ENCODE measurements around the gene FNTB. TPM values are rescaled to one million over a fixed set of nuclear protein-coding genes. Genes with fewer than 3 reads are reported as not detected.
A peak's percentile ranks its signal among the peaks of the same experiment; 100 is the strongest.

FNTB gene
- total RNA-seq, 1 experiment from 2014 or later, result 35.3 TPM

DNA sequence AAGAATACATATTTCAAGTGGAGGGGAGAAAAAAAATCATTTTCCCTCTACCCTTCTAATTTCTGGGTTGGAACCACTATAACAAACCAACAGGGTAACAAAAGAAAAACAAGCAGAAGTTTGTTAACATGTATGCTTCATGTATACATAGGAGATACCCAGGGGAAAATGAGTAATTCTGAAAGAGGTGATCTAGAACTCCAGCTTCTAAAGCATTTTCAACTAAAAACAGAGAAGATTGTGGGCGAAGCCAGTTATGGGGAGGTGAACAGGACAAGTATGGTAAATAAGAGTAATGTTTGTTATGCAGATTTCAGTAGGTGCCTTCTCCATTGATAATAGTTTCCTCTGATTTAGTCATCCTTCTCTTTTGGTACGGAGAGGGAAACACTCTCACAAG lies 16.7 kb downstream of the FNTB start:
- Histone ChIP-seq H3K27me3 (ENCODE audit: insufficient read depth, low read depth) (no peaks in the 10 kb centered on the region), H3K4me2 (no peak overlapping the region), H3K79me2 (ENCODE audit: low read depth) (peaks cover 42% of the 10 kb centered on the region), H3K4me3 (no peak overlapping the region), H2AFZ (no peak overlapping the region), H3K9me3 (ENCODE audit: insufficient read depth, low read depth) (no peaks in the 10 kb centered on the region), H3K9me2 (ENCODE audit: insufficient read depth) (no peaks in the 10 kb centered on the region), H4K20me1 (ENCODE audit: insufficient read depth) (no peaks in the 10 kb centered on the region), H3F3A (ENCODE audit: insufficient read depth, low read depth) (peaks cover 9% of the 10 kb centered on the region), H3K36me3 (ENCODE audit: low read depth) (0 out of 2 replicates have a peak, but pooled peaks cover 12% of the 10 kb centered on the region), H3K4me1 (replicated peaks; ENCODE audit: insufficient read depth) (peaks cover 45% of the 10 kb centered on the region), H3K27ac (peak overlapping the region; percentile 41)
- ChIA-PET POLR2A (ENCODE audit: unreplicated experiment) (no interaction called here), CTCF (no interaction called here)
- TF ChIP-seq, protein P1, sequence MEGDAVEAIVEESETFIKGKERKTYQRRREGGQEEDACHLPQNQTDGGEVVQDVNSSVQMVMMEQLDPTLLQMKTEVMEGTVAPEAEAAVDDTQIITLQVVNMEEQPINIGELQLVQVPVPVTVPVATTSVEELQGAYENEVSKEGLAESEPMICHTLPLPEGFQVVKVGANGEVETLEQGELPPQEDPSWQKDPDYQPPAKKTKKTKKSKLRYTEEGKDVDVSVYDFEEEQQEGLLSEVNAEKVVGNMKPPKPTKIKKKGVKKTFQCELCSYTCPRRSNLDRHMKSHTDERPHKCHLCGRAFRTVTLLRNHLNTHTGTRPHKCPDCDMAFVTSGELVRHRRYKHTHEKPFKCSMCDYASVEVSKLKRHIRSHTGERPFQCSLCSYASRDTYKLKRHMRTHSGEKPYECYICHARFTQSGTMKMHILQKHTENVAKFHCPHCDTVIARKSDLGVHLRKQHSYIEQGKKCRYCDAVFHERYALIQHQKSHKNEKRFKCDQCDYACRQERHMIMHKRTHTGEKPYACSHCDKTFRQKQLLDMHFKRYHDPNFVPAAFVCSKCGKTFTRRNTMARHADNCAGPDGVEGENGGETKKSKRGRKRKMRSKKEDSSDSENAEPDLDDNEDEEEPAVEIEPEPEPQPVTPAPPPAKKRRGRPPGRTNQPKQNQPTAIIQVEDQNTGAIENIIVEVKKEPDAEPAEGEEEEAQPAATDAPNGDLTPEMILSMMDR (conservative IDR thresholded peaks at IDR 0.05), result no peak
- TF ChIP-seq EZH2 (IDR thresholded peaks at IDR 0.05; ENCODE audit: low read depth), result no peak
- BruUV-seq (replicated peaks), result no TSS peak
- DNase-seq, result no peak
- intact Hi-C loops (cut with micrococcal nuclease; ENCODE audit: unreplicated experiment), result no loop called here

DNA sequence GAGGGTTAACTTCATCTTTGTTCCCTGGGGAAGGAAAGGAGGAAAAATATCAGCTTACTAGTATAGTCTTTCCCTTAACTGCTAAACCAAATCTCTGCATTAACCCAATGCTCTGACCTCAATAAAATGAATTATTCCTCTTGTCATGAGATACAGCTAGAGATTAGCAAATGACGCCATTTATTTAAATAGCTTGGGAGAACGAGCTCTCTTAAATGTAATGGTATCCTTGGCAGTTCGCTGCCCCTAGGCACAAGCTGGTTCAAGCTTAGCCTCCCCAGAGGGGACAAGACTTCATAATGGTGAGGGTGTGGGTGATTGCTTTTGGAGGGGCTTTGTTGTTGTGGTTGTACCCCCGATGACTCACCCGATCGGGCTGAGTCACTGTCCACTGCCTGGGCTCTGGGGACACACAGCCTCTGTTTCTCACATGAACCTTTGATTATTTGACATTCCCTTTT lies 19.6 kb downstream of the FNTB start:
- no peaks in the 10 kb centered on the region for H3K9me2 ChIP-seq (ENCODE audit: insufficient read depth)
- DNase-seq, result peak; percentile 40 to 41
- no peaks in the 10 kb centered on the region for H3K27me3 ChIP-seq (ENCODE audit: insufficient read depth, low read depth)
- H3K9me3 ChIP-seq (ENCODE audit: insufficient read depth, low read depth), result no peaks in the 10 kb centered on the region
- CTCF ChIA-PET, result interaction anchor here (2.0 kb wide), 1 partner anchor 13 kb away, joined by 14 read pairs; no protein-coding TSS in a partner anchor
- TF ChIP-seq, protein P1 (conservative IDR thresholded peaks at IDR 0.05), result no peak
- TF ChIP-seq EZH2 (IDR thresholded peaks at IDR 0.05; ENCODE audit: low read depth), result no peak
- H3K27ac ChIP-seq, result peak overlapping the region; percentile 44
- intact Hi-C loops (cut with micrococcal nuclease; ENCODE audit: unreplicated experiment), result no loop called here
- no peak overlapping the region for H3K4me3 ChIP-seq
- H3F3A ChIP-seq (ENCODE audit: insufficient read depth, low read depth), result no peaks in the 10 kb centered on the region
- POLR2A ChIA-PET (ENCODE audit: unreplicated experiment), result interaction anchor here (0.6 to 1.0 kb wide), 2 partner anchors 20 to 1120 kb away, joined by 5 to 9 read pairs; partner anchors contain the start of gene FNTB
- no peaks in the 10 kb centered on the region for H4K20me1 ChIP-seq (ENCODE audit: insufficient read depth)
- H3K36me3 ChIP-seq (ENCODE audit: low read depth), result 0 out of 2 replicates have a peak, but pooled peaks cover 12% of the 10 kb centered on the region
- H3K4me1 ChIP-seq (replicated peaks; ENCODE audit: insufficient read depth), result peaks cover 27% of the 10 kb centered on the region
- TSS peak; percentile 47 for BruUV-seq (replicated peaks)
- H3K4me2 ChIP-seq, result peak overlapping the region; percentile 27; the same call in 1 of the 2 replicates
- H2AFZ ChIP-seq, result no peak overlapping the region
- H3K79me2 ChIP-seq (ENCODE audit: low read depth), result peaks cover 19% of the 10 kb centered on the region

DNA sequence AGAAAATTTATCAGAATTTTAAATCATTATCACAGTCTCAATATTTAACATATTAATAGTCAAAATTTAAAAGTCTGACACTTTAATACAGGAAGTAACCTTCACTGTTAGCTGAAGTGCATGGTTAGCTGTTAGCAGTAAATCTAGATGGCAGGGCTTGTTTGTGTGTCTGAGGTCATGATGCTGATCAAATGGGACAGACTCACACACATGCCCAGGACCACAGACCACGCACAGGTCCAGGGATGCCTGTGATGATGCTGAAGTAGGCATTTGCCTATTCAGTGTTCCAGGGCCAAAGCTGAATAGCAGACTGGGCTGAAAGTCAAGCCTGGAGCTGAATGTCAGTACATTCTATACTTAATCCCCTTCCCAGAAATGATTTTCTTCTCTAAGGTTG lies 20.5 kb downstream of the FNTB start:
- Histone ChIP-seq H3K4me3 (no peak overlapping the region), H2AFZ (no peak overlapping the region), H3K4me1 (replicated peaks; ENCODE audit: insufficient read depth) (peaks cover 27% of the 10 kb centered on the region), H3K9me2 (ENCODE audit: insufficient read depth) (no peaks in the 10 kb centered on the region), H3K27me3 (ENCODE audit: insufficient read depth, low read depth) (no peaks in the 10 kb centered on the region), H3K79me2 (ENCODE audit: low read depth) (peaks cover 10% of the 10 kb centered on the region; the same call in 1 of the 2 replicates), H3K27ac (no peak overlapping the region), H4K20me1 (ENCODE audit: insufficient read depth) (no peaks in the 10 kb centered on the region), H3K36me3 (ENCODE audit: low read depth) (0 out of 2 replicates have a peak, but pooled peaks cover 12% of the 10 kb centered on the region), H3K4me2 (no peak overlapping the region), H3K9me3 (ENCODE audit: insufficient read depth, low read depth) (no peaks in the 10 kb centered on the region), H3F3A (ENCODE audit: insufficient read depth, low read depth) (no peaks in the 10 kb centered on the region)
- ChIA-PET CTCF (interaction anchor here (2.0 kb wide), 1 partner anchor 12 kb away, joined by 14 read pairs; no protein-coding TSS in a partner anchor), POLR2A (ENCODE audit: unreplicated experiment) (interaction anchor here (0.6 kb wide), 2 partner anchors 13 to 1121 kb away, joined by 3 to 5 read pairs; no protein-coding TSS in a partner anchor)
- no peak for DNase-seq
- intact Hi-C loops (cut with micrococcal nuclease; ENCODE audit: unreplicated experiment), result no loop called here
- no TSS peak for BruUV-seq (replicated peaks)
- TF ChIP-seq, protein P1 (conservative IDR thresholded peaks at IDR 0.05), result no peak
- TF ChIP-seq EZH2 (IDR thresholded peaks at IDR 0.05; ENCODE audit: low read depth), result no peak

Data from PC-9 (cell line).